ENCODE results near the gene SHD. TPM values are rescaled to one million over a fixed set of nuclear protein-coding genes. Genes with fewer than 3 reads are reported as not detected.
"Not testable (repeated sequence)": the region's sequence is repeated elsewhere in the genome, so short reads cannot be mapped to it uniquely, and the experiment has no call there.

The SHD gene
- total RNA-seq, 1 experiment from 2014 or later, result 101 TPM

DNA sequence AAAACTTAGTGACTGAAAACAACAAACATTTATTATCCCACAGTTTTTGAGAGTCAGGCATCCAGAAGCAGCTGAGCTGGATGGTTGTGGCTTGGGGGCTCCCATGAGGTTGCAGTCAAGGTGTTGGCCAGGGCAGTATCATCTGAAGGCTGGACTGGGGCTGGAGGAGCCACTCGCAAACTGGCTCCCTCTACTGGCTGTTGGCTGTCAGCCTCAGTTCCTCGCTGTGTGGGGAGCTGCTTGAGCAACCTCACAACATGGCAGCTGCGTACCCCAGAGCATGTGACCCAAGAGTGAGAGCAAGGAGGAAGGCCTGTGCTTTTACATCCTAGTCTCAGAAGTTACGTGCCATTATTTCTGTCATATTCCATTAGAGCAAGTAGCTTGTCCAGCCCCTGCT, 22.5 kb upstream of the SHD start:
- no peak for DNase-seq
- Histone ChIP-seq H3K4me3 (no peak overlapping the region), H3K27me3 (no peaks in the 10 kb centered on the region), H3K36me3 (peaks cover 38% of the 10 kb centered on the region), H3K27ac (no peak overlapping the region), H3K9me3 (replicated peaks) (no peaks in the 10 kb centered on the region), H3K4me1 (no peaks in the 10 kb centered on the region)

GRCh38 chr19:4257025-4257424, 22.0 kb upstream of the SHD start:
- H3K27ac ChIP-seq, result no peak overlapping the region
- DNase-seq, result no peak
- H3K4me1 ChIP-seq, result no peaks in the 10 kb centered on the region
- H3K4me3 ChIP-seq, result no peak overlapping the region
- H3K27me3 ChIP-seq, result no peaks in the 10 kb centered on the region
- H3K9me3 ChIP-seq (replicated peaks), result no peaks in the 10 kb centered on the region
- peaks cover 33% of the 10 kb centered on the region for H3K36me3 ChIP-seq

GRCh38 chr19:4258181-4258580, 20.9 kb upstream of the SHD start:
- no peaks in the 10 kb centered on the region for H3K4me1 ChIP-seq
- H3K4me3 ChIP-seq, result no peak overlapping the region
- peaks cover 27% of the 10 kb centered on the region for H3K36me3 ChIP-seq
- H3K27me3 ChIP-seq, result no peaks in the 10 kb centered on the region
- no peak for DNase-seq
- H3K9me3 ChIP-seq (replicated peaks), result no peaks in the 10 kb centered on the region
- H3K27ac ChIP-seq, result no peak overlapping the region

DNA sequence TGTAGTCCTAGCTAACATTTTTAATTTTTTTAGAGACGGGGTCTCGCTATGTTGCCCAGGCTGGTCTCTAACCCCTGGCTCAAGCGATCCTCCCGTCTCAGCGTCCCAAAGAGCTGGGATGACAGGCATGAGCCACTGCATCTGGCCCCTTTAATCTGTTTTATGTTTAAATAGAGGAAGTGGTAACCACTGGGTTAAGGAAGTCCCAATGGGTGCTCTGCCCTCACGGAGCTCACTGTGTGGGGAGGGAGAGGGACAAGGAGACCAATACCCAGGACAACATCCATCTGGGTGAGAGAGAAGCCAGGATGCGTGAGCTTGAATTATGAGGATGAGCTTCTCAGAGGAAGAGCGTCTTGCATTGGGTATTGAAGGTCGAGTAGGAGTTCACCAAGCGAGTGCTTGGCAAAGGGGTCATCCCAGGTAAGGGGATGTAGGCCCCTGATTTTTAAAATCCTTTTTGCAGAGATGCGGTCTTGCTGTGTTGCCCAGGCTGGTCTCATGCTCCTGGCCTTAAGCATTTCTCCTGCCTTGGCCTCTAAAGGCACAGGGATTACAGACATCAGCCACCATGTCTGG, 18.4 kb upstream of the SHD start:
- peaks cover 4% of the 10 kb centered on the region; the same call in 1 of the 2 replicates for H3K36me3 ChIP-seq
- H3K4me1 ChIP-seq, result no peaks in the 10 kb centered on the region
- no peaks in the 10 kb centered on the region for H3K27me3 ChIP-seq
- H3K27ac ChIP-seq, result no peak overlapping the region
- H3K4me3 ChIP-seq, result no peak overlapping the region
- no peak for DNase-seq
- H3K9me3 ChIP-seq (replicated peaks), result no peaks in the 10 kb centered on the region

DNA sequence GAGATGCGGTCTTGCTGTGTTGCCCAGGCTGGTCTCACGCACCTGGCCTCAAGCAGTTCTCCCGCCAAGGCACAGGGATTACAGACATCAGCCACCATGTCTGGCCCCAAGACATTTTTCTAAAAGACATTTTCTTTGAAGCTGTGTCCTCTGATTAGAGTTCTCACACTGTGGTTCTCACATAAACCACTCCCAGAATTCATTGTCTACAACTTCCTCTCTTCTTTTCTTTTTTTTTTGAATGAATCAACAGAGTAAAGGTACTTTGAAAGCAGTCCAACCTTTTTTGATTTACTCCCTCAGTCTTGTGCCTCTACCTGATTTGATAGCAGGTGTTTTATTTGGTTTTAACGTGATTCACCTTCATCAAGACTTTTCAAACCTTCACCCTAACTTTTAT, 14.3 kb upstream of the SHD start:
- no peak for DNase-seq
- Histone ChIP-seq H3K36me3 (peaks cover 2% of the 10 kb centered on the region; the same call in 1 of the 2 replicates), H3K4me3 (no peak overlapping the region)

DNA sequence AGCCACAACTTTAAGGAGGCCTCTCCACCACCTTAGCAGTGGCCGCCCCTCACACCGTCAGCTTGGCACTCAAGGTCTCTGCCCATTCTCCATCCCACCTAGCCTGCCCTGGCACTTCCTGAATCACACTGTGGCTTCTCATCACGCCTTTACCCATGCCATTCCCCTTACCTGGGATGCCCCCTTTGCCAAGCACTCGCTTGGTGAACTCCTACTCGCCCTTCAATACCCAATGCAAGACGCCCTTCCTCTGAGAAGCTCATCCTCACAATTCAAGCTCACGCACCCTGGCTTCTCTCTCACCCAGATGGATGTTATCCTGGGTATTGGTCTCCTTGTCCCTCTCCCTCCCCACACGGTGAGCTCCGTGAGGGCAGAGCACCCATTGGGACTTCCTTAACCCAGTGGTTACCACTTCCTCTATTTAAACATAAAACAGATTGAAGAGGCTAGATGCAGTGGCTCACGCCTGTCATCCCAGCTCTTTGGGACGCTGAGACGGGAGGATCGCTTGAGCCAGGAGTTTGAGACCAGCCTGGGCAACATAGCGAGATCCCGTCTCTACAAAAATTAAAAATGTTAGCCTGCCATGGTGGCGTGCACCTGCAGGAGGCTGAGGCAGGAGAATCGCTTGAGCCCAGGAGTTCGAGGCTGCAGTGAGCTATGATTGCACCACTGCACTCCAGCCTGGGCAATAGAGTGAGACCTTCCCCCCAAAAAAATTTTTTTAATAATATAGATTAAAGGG, 12.6 kb upstream of the SHD start:
- Histone ChIP-seq H3K27ac (no peak overlapping the region), H3K27me3 (no peaks in the 10 kb centered on the region), H3K9me3 (replicated peaks) (no peaks in the 10 kb centered on the region), H3K4me3 (no peak overlapping the region), H3K4me1 (no peaks in the 10 kb centered on the region), H3K36me3 (peaks cover 3% of the 10 kb centered on the region)
- no peak for DNase-seq

More for the DNA sequence above, 14.3 kb upstream of the SHD start:
- H3K27ac ChIP-seq, result no peak overlapping the region
- no peaks in the 10 kb centered on the region for H3K4me1 ChIP-seq
- H3K27me3 ChIP-seq, result no peaks in the 10 kb centered on the region
- H3K9me3 ChIP-seq (replicated peaks), result no peaks in the 10 kb centered on the region

GRCh38 chr19:4267101-4267900, 11.8 kb upstream of the SHD start:
- H3K36me3 ChIP-seq, result peaks cover 7% of the 10 kb centered on the region
- no peak overlapping the region for H3K4me3 ChIP-seq
- H3K9me3 ChIP-seq (replicated peaks), result no peaks in the 10 kb centered on the region
- no peaks in the 10 kb centered on the region for H3K27me3 ChIP-seq
- peak; percentile 75 to 85 for DNase-seq
- no peak overlapping the region for H3K27ac ChIP-seq
- no peaks in the 10 kb centered on the region for H3K4me1 ChIP-seq

DNA sequence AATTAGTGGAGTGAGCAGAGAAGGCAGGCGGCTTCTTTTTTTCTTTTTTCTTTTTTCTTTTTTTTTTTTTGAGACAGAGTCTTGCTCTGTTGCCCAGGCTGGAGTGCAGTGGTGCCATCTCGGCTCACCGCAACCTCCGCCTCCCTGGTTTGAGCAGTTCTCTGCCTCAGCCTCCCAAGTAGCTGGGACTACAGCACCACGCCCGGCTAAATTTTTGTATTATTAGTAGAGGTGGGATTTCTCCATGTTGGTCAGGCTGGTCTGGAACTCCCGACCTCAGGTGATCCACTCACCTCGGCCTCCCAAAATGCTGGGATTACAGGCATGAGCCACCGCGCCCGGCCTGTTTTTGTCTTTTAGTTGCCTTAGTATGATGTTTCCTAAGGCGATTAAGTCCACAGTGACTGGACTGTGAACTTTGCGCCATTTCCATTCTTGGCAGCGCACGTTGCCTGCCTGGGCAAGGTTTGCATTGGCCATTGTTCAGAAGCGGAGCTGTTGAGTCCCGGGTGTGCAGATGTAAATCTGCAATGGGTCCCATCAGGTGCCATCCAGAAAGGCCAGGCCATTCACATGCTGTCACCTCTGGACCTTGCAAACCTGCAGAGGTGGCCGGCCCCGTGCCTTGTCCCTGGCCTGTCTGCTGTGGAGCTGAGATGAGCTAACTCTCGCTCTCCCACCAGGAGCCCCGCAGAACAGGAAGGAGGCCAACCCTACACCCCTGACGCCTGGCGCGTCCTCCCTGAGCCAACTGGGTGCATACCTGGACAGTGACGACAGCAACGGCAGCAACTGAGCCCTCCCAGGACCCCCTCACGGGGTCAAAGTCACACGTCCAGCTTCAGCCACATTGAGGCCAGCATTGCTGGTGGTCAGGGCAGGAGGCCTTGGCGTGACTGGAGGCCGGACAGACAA, 10.9 kb upstream of the SHD start:
- peaks cover 7% of the 10 kb centered on the region for H3K36me3 ChIP-seq

GRCh38 chr19:4268816-4269430, 10.1 kb upstream of the SHD start:
- H3K4me3 ChIP-seq, result no peak overlapping the region
- H3K27ac ChIP-seq, result no peak overlapping the region
- H3K4me1 ChIP-seq, result no peaks in the 10 kb centered on the region
- H3K9me3 ChIP-seq (replicated peaks), result no peaks in the 10 kb centered on the region
- no peak for DNase-seq
- H3K36me3 ChIP-seq, result peaks cover 7% of the 10 kb centered on the region
- H3K27me3 ChIP-seq, result no peaks in the 10 kb centered on the region

More for the DNA sequence above, 10.9 kb upstream of the SHD start:
- no peak overlapping the region for H3K27ac ChIP-seq
- no peak overlapping the region for H3K4me3 ChIP-seq
- no peaks in the 10 kb centered on the region for H3K27me3 ChIP-seq
- no peaks in the 10 kb centered on the region for H3K9me3 ChIP-seq (replicated peaks)
- H3K4me1 ChIP-seq, result no peaks in the 10 kb centered on the region
- DNase-seq, result no peak

- no peak for DNase-seq
- Histone ChIP-seq H3K9me3 (replicated peaks) (no peaks in the 10 kb centered on the region), H3K27ac (no peak overlapping the region)
Measured at GRCh38 chr19:4272894-4273293, 6.2 kb upstream of the SHD start.

DNA sequence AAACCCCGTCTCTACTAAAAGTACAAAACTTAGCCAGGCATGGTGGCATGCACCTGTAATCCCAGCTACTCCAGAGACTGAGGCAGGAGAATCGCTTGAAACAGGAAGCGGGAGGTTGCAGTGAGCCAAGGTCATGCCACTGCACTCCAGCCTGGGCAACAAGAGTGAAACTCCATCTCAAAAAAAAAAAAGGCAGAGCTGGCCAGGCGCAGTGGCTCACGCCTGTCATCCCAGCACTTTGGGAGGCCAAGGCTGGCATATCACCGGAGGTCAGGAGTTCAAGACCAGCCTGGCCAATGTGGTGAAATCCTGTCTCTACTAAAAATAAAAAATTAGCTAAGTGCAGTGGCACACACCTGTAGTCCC, 4.8 kb upstream of the SHD start:
- not testable (repeated sequence) for DNase-seq, H3K4me1 ChIP-seq, H3K27ac ChIP-seq

More at GRCh38 chr19:4272894-4273293, 6.2 kb upstream of the SHD start:
- H3K4me3 ChIP-seq, result no peak overlapping the region
- no peaks in the 10 kb centered on the region for H3K27me3 ChIP-seq
- H3K36me3 ChIP-seq, result peaks cover 7% of the 10 kb centered on the region
- H3K4me1 ChIP-seq, result peaks cover 6% of the 10 kb centered on the region

DNA sequence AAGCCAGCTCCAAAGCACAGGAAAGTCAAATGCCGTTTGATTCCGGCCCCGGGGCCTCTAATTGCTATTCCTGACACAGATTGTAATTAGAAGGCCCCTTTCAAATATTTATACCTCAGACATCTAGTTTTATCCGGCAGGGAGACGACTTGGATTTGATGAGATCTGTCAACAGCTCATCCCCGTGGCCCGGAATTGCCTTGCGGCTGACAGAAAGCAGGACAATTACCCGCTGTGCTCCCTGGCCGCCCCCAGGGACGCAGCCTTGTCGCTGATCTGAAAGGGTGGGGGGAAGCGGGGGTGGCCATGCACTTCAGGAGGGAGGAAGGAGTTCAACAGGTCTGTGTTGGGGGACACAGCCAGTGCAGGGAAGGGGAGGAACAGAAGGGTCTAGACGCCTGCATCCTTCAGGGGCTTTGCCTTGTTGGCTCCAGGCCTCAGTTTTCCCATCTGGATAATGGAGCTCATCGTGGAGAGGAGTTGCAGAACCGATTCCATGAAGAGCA, 1.8 kb upstream of the SHD start:
- H3K9me3 ChIP-seq (replicated peaks), result no peaks in the 10 kb centered on the region
- peak overlapping the region; percentile 95; the same call in 1 of the 2 replicates for H3K27ac ChIP-seq
- H3K27me3 ChIP-seq, result no peaks in the 10 kb centered on the region
- no peak for DNase-seq
- H3K4me1 ChIP-seq, result peaks cover 9% of the 10 kb centered on the region
- H3K4me3 ChIP-seq, result no peak overlapping the region
- no peaks in the 10 kb centered on the region for H3K36me3 ChIP-seq

More for the DNA sequence above, 4.8 kb upstream of the SHD start:
- H3K27me3 ChIP-seq; H3K36me3 ChIP-seq; H3K4me3 ChIP-seq; H3K9me3 ChIP-seq (replicated peaks): not testable (repeated sequence)

DNA sequence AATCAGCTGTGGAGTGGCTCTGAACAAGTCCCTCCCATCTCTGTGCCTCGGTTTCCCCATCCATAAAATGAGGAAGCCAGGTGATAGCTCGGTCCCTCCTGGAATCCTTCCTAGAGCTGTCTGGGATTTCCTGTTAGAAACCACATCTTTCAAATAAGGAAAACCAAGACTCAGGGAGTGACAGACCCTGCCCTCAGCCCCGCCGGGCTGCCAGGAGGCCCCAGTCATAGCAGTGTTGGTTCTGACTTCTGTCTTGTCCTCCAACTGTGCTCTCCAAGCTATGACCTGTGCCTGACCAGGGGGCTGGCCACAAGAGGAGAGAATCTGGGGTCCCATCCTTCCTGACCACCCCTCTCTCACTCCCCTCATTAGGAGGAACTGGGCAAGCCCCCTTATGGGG, 1.1 kb upstream of the SHD start:
- no peaks in the 10 kb centered on the region for H3K9me3 ChIP-seq (replicated peaks)
- peak overlapping the region; percentile 95 for H3K27ac ChIP-seq
- H3K36me3 ChIP-seq, result peaks cover 2% of the 10 kb centered on the region; the same call in 1 of the 2 replicates
- H3K4me3 ChIP-seq, result peak overlapping the region; percentile 84
- H3K27me3 ChIP-seq, result no peaks in the 10 kb centered on the region
- DNase-seq, result no peak
- peaks cover 9% of the 10 kb centered on the region for H3K4me1 ChIP-seq

GRCh38 chr19:4279267-4279529, 132 bp downstream of the SHD start:
- H3K4me3 ChIP-seq, result peak overlapping the region; percentile 84
- peak overlapping the region; percentile 95 for H3K27ac ChIP-seq
- no peaks in the 10 kb centered on the region for H3K9me3 ChIP-seq (replicated peaks)
- DNase-seq, result no peak
- peaks cover 13% of the 10 kb centered on the region for H3K36me3 ChIP-seq
- H3K27me3 ChIP-seq, result no peaks in the 10 kb centered on the region
- H3K4me1 ChIP-seq, result peaks cover 9% of the 10 kb centered on the region

Data from SJCRH30 (cell line).